ENCODE data around the gene PALS2.

Gene PALS2

GRCh38 chr7:24587853-24588252, 14.6 kb downstream of the PALS2 start:
- Histone ChIP-seq H3K9ac (ENCODE audit: low read length in 2 of 2) (no peak overlapping the region), H3K27me3 (ENCODE audit: control insufficient read depth in 1 of 2, insufficient read depth in 2 of 2, low read length in 2 of 2) (no peaks in the 10 kb centered on the region), H3K4me3 (ENCODE audit: low read length in 2 of 2) (no peak overlapping the region), H3K27ac (ENCODE audit: low read length) (no peak overlapping the region), H3K4me1 (ENCODE audit: control insufficient read depth, insufficient read depth, low read length) (no peaks in the 10 kb centered on the region), H3K36me3 (ENCODE audit: control insufficient read depth in 2 of 2, insufficient read depth in 2 of 2, low read length in 2 of 2) (no peaks in the 10 kb centered on the region), H3K9me3 (ENCODE audit: control insufficient read depth in 2 of 2, low read length in 2 of 2) (no peaks in the 10 kb centered on the region)

- H3K9me3 ChIP-seq (ENCODE audit: control insufficient read depth in 2 of 2, low read length in 2 of 2) = no peaks in the 10 kb centered on the region
- no peak overlapping the region for H3K9ac ChIP-seq (ENCODE audit: low read length in 2 of 2)
- H3K4me3 ChIP-seq (ENCODE audit: low read length in 2 of 2) = no peak overlapping the region
- no peaks in the 10 kb centered on the region for H3K36me3 ChIP-seq (ENCODE audit: control insufficient read depth in 2 of 2, insufficient read depth in 2 of 2, low read length in 2 of 2)
- H3K27me3 ChIP-seq (ENCODE audit: control insufficient read depth in 1 of 2, insufficient read depth in 2 of 2, low read length in 2 of 2) = no peaks in the 10 kb centered on the region
- H3K27ac ChIP-seq (ENCODE audit: low read length) = no peak overlapping the region
- no peaks in the 10 kb centered on the region for H3K4me1 ChIP-seq (ENCODE audit: control insufficient read depth, insufficient read depth, low read length)
Observed at GRCh38 chr7:24591152-24591551, 17.9 kb downstream of the PALS2 start.

- Histone ChIP-seq H3K36me3 (ENCODE audit: control insufficient read depth in 2 of 2, insufficient read depth in 2 of 2, low read length in 2 of 2) (no peaks in the 10 kb centered on the region), H3K9ac (ENCODE audit: low read length in 2 of 2) (no peak overlapping the region), H3K27ac (ENCODE audit: low read length) (no peak overlapping the region), H3K27me3 (ENCODE audit: control insufficient read depth in 1 of 2, insufficient read depth in 2 of 2, low read length in 2 of 2) (no peaks in the 10 kb centered on the region), H3K4me3 (ENCODE audit: low read length in 2 of 2) (no peak overlapping the region), H3K4me1 (ENCODE audit: control insufficient read depth, insufficient read depth, low read length) (no peaks in the 10 kb centered on the region), H3K9me3 (ENCODE audit: control insufficient read depth in 2 of 2, low read length in 2 of 2) (no peaks in the 10 kb centered on the region)
Observed at GRCh38 chr7:24595671-24596418, 22.6 kb downstream of the PALS2 start.

- no peak overlapping the region for H3K4me3 ChIP-seq (ENCODE audit: low read length in 2 of 2)
- no peak overlapping the region for H3K9ac ChIP-seq (ENCODE audit: low read length in 2 of 2)
- no peaks in the 10 kb centered on the region for H3K36me3 ChIP-seq (ENCODE audit: control insufficient read depth in 2 of 2, insufficient read depth in 2 of 2, low read length in 2 of 2)
- H3K27me3 ChIP-seq (ENCODE audit: control insufficient read depth in 1 of 2, insufficient read depth in 2 of 2, low read length in 2 of 2) = no peaks in the 10 kb centered on the region
- H3K4me1 ChIP-seq (ENCODE audit: control insufficient read depth, insufficient read depth, low read length) = no peaks in the 10 kb centered on the region
- H3K27ac ChIP-seq (ENCODE audit: low read length) = no peak overlapping the region
- H3K9me3 ChIP-seq (ENCODE audit: control insufficient read depth in 2 of 2, low read length in 2 of 2) = no peaks in the 10 kb centered on the region
Observed at GRCh38 chr7:24597014-24597413, 23.8 kb downstream of the PALS2 start.

- no peak overlapping the region for H3K27ac ChIP-seq (ENCODE audit: low read length)
- H3K4me3 ChIP-seq (ENCODE audit: low read length in 2 of 2) = no peak overlapping the region
- no peaks in the 10 kb centered on the region for H3K9me3 ChIP-seq (ENCODE audit: control insufficient read depth in 2 of 2, low read length in 2 of 2)
- H3K36me3 ChIP-seq (ENCODE audit: control insufficient read depth in 2 of 2, insufficient read depth in 2 of 2, low read length in 2 of 2) = no peaks in the 10 kb centered on the region
- H3K27me3 ChIP-seq (ENCODE audit: control insufficient read depth in 1 of 2, insufficient read depth in 2 of 2, low read length in 2 of 2) = no peaks in the 10 kb centered on the region
- no peaks in the 10 kb centered on the region for H3K4me1 ChIP-seq (ENCODE audit: control insufficient read depth, insufficient read depth, low read length)
- H3K9ac ChIP-seq (ENCODE audit: low read length in 2 of 2) = no peak overlapping the region
Observed at GRCh38 chr7:24601600-24601999, 28.3 kb downstream of the PALS2 start.

GRCh38 chr7:24602860-24603456, 29.7 kb downstream of the PALS2 start:
- no peak overlapping the region for H3K27ac ChIP-seq (ENCODE audit: low read length)
- no peaks in the 10 kb centered on the region for H3K36me3 ChIP-seq (ENCODE audit: control insufficient read depth in 2 of 2, insufficient read depth in 2 of 2, low read length in 2 of 2)
- H3K4me3 ChIP-seq (ENCODE audit: low read length in 2 of 2) = no peak overlapping the region
- H3K4me1 ChIP-seq (ENCODE audit: control insufficient read depth, insufficient read depth, low read length) = no peaks in the 10 kb centered on the region
- no peaks in the 10 kb centered on the region for H3K27me3 ChIP-seq (ENCODE audit: control insufficient read depth in 1 of 2, insufficient read depth in 2 of 2, low read length in 2 of 2)
- no peaks in the 10 kb centered on the region for H3K9me3 ChIP-seq (ENCODE audit: control insufficient read depth in 2 of 2, low read length in 2 of 2)
- H3K9ac ChIP-seq (ENCODE audit: low read length in 2 of 2) = no peak overlapping the region

GRCh38 chr7:24604630-24605029, 31.4 kb downstream of the PALS2 start:
- H3K36me3 ChIP-seq (ENCODE audit: control insufficient read depth in 2 of 2, insufficient read depth in 2 of 2, low read length in 2 of 2) = no peaks in the 10 kb centered on the region
- no peak overlapping the region for H3K9ac ChIP-seq (ENCODE audit: low read length in 2 of 2)
- no peak overlapping the region for H3K27ac ChIP-seq (ENCODE audit: low read length)
- H3K9me3 ChIP-seq (ENCODE audit: control insufficient read depth in 2 of 2, low read length in 2 of 2) = no peaks in the 10 kb centered on the region
- H3K27me3 ChIP-seq (ENCODE audit: control insufficient read depth in 1 of 2, insufficient read depth in 2 of 2, low read length in 2 of 2) = no peaks in the 10 kb centered on the region
- no peak overlapping the region for H3K4me3 ChIP-seq (ENCODE audit: low read length in 2 of 2)
- no peaks in the 10 kb centered on the region for H3K4me1 ChIP-seq (ENCODE audit: control insufficient read depth, insufficient read depth, low read length)

GRCh38 chr7:24608504-24608903, 35.3 kb downstream of the PALS2 start:
- Histone ChIP-seq H3K4me3 (ENCODE audit: low read length in 2 of 2) (no peak overlapping the region), H3K9me3 (ENCODE audit: control insufficient read depth in 2 of 2, low read length in 2 of 2) (no peaks in the 10 kb centered on the region), H3K27me3 (ENCODE audit: control insufficient read depth in 1 of 2, insufficient read depth in 2 of 2, low read length in 2 of 2) (no peaks in the 10 kb centered on the region), H3K27ac (ENCODE audit: low read length) (no peak overlapping the region), H3K36me3 (ENCODE audit: control insufficient read depth in 2 of 2, insufficient read depth in 2 of 2, low read length in 2 of 2) (no peaks in the 10 kb centered on the region), H3K4me1 (ENCODE audit: control insufficient read depth, insufficient read depth, low read length) (no peaks in the 10 kb centered on the region), H3K9ac (ENCODE audit: low read length in 2 of 2) (no peak overlapping the region)

GRCh38 chr7:24609059-24609458, 35.8 kb downstream of the PALS2 start:
- no peak overlapping the region for H3K27ac ChIP-seq (ENCODE audit: low read length)
- no peak overlapping the region for H3K9ac ChIP-seq (ENCODE audit: low read length in 2 of 2)
- no peaks in the 10 kb centered on the region for H3K36me3 ChIP-seq (ENCODE audit: control insufficient read depth in 2 of 2, insufficient read depth in 2 of 2, low read length in 2 of 2)
- no peaks in the 10 kb centered on the region for H3K27me3 ChIP-seq (ENCODE audit: control insufficient read depth in 1 of 2, insufficient read depth in 2 of 2, low read length in 2 of 2)
- H3K9me3 ChIP-seq (ENCODE audit: control insufficient read depth in 2 of 2, low read length in 2 of 2) = no peaks in the 10 kb centered on the region
- no peaks in the 10 kb centered on the region for H3K4me1 ChIP-seq (ENCODE audit: control insufficient read depth, insufficient read depth, low read length)
- no peak overlapping the region for H3K4me3 ChIP-seq (ENCODE audit: low read length in 2 of 2)

- no peaks in the 10 kb centered on the region for H3K4me1 ChIP-seq (ENCODE audit: control insufficient read depth, insufficient read depth, low read length)
Observed at GRCh38 chr7:24609570-24609969, 36.3 kb downstream of the PALS2 start.

GRCh38 chr7:24611130-24611529, 37.9 kb downstream of the PALS2 start:
- Histone ChIP-seq H3K9ac (ENCODE audit: low read length in 2 of 2) (no peak overlapping the region), H3K27ac (ENCODE audit: low read length) (no peak overlapping the region), H3K4me1 (ENCODE audit: control insufficient read depth, insufficient read depth, low read length) (no peaks in the 10 kb centered on the region), H3K9me3 (ENCODE audit: control insufficient read depth in 2 of 2, low read length in 2 of 2) (no peaks in the 10 kb centered on the region), H3K4me3 (ENCODE audit: low read length in 2 of 2) (no peak overlapping the region), H3K27me3 (ENCODE audit: control insufficient read depth in 1 of 2, insufficient read depth in 2 of 2, low read length in 2 of 2) (no peaks in the 10 kb centered on the region), H3K36me3 (ENCODE audit: control insufficient read depth in 2 of 2, insufficient read depth in 2 of 2, low read length in 2 of 2) (no peaks in the 10 kb centered on the region)

More at GRCh38 chr7:24609570-24609969, 36.3 kb downstream of the PALS2 start:
- Histone ChIP-seq H3K27ac (ENCODE audit: low read length) (no peak overlapping the region), H3K36me3 (ENCODE audit: control insufficient read depth in 2 of 2, insufficient read depth in 2 of 2, low read length in 2 of 2) (no peaks in the 10 kb centered on the region), H3K4me3 (ENCODE audit: low read length in 2 of 2) (no peak overlapping the region), H3K9me3 (ENCODE audit: control insufficient read depth in 2 of 2, low read length in 2 of 2) (no peaks in the 10 kb centered on the region), H3K27me3 (ENCODE audit: control insufficient read depth in 1 of 2, insufficient read depth in 2 of 2, low read length in 2 of 2) (no peaks in the 10 kb centered on the region), H3K9ac (ENCODE audit: low read length in 2 of 2) (no peak overlapping the region)
